Ramos (cell line): ENCODE measurements around the gene TMEM43.

Experiments used
- in situ Hi-C: fragments of 300-500 bp; cut with MboI; formaldehyde crosslinking; loops from one replicate; pipeline ENCODE4 v1.14.3; 2022; ENCODE audit warnings: low sequenced_read_pairs; ENCODE audit not compliant: unreplicated experiment

Gene TMEM43

DNA sequence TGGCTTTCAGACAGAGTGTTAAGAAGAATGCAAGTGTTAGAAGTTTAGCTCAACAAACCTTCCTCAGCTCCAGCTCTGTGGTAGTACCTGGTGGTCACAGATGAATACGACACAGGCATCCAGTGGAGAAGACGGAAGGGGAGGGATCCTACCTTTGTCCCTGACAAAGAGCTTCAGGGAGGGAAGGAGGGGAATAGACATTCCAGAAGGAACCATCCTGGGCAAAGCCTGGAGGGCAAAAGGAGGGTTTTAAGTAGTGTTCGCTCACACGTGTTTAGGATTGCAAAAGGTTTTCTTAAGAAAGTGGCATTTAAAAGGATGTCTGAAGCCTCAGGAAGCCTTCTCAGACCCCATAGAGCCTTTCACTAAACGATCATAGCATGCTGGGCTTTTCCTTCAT lies 3.0 kb upstream of the TMEM43 start:
- in situ Hi-C loops: no loop called here

DNA sequence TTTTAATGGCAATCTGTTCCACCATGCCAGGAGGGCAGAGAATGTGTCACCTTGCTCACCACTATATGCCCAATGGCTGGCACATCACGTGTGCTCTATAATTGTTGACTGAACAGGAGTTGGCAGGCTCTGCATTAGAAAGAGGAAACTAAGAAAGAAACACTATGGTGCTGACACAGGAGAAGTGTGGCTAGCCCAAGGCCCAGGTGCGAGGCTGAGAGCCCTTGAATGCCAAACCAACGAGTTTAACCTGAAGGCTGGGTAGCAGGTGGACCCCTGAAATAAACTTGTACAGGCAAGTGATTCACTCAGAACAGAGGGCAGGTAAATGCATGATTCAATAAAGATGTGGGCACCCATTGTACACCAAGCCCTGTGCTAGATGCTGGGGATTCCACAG lies 2.6 kb upstream of the TMEM43 start:
- in situ Hi-C loops: no loop called here

DNA sequence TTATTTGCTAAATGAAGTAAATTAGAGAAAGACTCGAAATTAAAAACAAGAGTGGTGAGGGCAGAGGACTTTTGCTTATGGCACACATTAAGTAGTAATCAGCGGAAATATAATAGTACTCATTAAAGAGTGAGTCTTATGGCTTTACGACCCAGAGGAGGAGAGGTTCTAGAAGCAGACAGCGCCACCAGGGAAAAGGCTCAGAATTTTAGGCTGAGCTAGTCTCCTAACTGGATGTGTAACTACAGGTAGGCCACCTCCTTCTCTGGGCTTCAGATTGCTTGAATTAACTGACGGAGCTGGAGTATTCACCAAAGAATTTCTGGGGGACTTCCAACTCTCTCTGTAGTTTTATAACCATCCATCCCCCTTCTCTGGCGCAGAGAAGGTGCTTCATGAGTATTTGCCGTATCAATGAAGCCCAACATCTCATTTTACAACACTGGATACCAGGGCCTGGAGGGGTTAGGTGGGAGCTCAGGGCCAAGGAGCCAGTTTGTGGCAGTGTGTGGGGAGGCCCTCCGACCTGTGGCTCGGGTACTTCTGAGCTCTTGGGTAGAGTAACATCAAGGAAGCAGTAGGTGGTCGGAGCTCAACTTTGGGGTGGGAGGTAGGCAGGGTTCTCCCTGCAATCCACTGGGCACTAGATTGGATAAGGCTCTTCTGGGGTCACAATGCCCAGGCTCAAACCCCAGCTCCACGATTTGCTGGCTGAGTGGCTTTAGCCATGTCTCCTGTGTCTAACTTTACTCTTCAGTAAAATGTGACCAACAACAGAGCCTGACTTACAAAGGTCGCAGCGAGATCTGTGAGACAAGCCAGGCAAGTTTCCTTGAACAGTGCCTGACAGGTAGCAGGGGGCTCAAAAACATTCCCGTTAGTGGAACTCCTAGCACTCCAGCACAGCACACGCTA lies 1.3 kb upstream of the TMEM43 start:
- in situ Hi-C loops: no loop called here

DNA sequence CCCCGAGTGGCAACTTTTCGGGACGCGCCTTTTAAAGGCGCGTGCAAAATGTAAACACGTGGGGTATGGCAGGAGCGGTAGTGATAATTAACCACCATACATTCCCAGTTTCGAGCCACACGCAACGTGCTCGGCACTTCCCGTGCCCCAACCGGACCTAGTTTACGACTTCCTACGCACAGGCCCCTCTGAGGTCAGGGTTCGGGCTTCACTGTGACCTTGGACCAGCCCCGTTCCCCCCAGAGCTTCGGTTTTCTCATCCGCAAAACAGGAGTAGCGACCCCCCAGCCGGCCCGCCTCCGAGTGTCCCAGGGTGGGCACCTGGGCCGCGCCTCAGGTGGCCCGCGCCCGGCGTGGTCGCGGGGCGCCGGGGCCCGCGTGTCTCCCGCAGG lies 633 bp upstream of the TMEM43 start:
- in situ Hi-C loops: no loop called here

DNA sequence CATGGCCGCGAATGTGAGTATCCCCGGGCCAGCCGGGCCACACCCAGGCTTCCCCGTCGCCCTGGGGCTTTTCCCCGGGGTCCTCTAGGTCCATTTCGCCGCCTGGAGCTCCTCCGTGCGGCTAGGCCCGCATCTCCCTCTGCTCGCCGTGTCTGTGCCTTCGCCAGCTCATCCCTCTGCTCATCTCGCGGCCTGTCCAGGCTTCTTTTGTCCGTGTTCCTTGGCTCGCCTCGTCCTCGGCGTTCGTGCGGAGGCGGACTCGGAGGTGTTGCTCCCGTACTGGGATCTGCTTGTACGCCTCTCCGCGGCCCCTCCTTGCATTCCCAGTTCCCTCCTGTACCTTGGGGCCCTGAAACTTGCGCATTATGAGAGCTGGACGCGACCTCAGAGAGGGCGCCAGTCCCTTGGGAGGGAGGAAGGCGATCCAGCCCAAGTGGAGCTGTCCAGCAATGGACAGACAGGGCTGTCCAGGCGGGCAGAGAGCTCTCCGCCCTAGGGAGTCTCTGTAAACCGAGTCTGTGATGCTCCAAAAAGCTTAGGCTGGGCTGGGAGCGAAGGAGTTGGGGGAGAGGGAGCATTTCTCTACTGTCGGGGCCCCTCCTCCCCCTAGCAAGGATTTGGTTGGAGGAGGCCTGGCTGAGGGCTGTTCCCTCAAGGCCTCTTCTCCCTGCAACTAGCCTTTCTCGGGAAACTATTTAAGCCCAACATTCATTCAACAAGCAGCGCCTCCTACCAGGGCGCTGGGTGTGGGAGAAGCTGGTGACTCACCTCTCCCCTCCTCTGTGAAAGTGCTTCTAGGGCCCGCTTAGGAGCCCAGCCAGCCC lies 553 bp downstream of the TMEM43 start:
- in situ Hi-C loops: no loop called here

DNA sequence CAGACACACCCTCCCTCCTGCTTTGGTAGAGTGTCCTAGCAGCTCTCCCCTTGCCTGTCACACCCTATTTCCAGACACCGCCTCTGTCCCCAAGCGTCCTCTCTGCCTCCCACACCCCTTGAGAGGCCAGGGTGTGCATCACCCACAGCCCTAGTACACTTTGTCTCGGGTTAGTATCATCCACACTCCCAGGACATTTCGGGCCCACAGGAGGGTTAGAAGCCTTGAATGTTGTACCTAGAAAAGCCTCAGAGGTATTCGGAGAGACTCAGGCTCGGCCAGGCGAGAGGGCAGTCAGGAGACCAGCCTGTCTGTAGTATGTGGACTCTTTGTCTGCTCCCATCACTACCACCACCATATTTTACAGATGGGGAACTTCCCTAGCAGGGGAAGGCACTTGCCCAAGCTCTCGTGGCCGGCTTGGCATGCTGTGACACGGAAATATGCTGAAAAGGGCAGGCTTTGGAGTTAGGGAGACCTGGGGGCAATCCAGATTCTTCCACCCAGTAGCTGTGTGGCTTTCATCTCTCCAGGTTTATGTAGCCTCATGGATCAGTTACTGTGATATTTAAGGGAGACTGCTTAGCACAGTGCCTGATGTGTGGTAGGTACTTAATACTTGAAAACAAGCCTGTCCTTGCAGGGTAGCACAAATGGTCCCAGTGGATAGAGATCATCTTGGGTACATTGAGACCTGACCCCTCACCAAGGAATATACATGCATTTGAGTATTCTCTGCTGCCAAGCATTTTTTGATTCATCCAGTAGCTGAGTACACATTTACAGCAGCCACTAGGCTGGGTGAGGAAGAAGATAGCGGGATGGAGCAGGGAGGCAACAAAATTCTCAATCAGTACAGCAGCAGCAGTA lies 1.4 kb downstream of the TMEM43 start:
- in situ Hi-C loops: no loop called here

DNA sequence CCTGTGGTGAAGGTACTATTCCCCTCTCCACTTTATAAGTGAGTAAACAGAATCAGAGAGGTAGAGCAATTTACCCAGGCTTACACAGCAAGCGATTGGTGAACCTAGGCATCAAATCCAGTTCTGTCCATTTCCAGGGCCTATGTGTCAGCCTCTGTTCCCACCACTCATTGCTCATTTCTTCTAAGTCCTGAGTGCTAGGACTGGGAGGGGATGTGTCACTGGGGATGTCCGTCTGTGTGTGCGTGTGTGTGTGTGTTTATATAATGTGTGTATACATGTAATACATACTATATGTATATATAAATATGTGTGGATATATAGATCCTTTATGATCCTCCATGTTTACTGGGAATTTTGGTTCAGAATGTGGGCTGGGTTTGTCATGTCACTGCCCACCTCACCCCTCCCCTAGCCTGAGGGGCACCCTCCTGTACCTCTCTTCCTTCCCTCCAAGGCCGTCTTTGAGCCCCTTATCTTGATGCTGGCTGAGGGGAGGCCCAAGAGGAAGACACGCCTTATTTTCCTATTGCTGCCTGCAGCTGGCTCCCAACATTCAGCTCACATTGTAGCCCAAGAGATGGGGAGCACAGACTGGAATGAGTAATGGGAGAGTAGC lies 2.1 kb downstream of the TMEM43 start:
- in situ Hi-C loops: no loop called here

DNA sequence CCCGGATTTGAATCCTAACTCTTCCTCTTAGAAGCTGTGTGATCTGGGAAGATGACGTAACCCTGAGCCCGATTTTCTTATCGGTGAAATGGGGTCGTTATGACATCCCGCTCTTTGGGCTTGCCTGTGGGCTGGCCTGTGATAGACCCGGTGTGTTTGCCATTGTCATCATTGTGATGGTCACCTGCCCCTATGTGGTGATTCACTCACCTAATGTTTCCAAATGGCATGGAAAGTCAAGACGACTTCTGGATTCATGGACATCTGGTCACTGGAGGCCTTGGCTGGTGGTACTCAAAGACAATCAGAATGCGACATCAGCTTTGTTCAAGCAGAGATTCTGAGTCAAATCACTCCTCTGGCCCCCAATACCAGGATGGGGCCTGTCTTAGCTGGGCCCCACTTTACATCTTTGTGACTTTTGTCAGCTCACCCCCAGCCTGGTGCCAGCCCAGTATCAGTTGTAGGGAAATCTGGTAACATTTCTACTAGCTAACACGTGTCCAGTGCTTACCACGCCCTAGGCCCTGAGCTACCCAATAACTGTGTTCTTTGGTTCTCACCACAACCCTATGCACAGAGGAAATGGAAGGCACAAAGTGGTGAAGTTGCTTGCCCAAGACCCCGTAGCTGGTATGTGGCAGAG lies 2.8 kb downstream of the TMEM43 start:
- in situ Hi-C loops: no loop called here

DNA sequence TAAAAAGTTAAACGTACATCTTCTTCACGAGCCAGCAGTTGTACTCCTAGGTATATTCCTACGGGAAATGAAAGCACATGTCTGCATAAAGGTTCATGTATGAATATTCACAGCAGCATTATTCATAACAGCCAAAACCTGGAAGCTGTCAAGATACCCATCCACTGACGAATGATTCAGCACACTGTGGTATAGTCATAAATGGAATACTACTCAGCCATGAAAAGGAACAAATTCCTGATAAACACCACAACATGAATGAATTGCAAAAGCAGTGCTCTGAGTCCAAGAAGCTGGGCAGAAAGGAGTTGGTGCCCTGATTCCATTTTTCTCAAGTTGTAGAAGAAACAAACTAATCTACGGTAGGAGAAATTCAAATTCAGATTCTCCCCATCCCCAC lies 3.9 kb downstream of the TMEM43 start:
- in situ Hi-C loops: no loop called here

DNA sequence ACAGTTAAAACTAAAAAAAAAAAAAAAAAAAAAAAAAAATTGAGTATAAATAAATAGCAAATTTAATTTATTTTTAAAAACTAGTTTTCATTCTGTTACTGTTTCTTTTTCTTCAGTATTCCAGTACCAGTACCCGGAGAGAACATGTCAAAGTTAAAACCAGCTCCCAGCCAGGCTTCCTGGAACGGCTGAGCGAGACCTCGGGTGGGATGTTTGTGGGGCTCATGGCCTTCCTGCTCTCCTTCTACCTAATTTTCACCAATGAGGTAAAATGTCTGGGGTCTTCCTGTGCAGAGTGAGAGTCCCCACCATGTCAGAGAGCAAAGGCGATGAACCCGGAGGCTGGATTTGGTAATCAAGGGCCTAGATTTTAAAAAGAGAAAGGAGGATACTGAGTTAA lies 4.4 kb downstream of the TMEM43 start:
- in situ Hi-C loops: no loop called here

DNA sequence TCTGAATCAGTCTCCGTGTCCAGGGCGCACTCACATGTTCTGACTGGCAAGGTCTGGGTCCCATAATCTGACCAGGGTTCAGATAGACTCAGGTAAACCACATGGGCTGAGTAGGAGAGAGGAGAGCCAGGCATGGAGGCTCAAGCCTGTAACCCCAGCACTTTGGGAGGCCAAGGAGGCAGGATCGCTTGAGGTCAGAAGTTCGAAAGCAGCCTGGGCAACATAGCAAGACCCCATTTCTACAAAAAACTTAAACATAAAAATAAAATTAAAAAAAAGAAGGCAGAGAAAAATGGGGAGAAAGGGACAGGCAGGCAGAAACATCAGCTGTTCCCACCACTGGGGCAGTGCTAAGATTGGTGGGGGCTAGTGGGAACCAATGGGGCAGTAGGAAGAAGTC lies 5.4 kb downstream of the TMEM43 start:
- in situ Hi-C loops: no loop called here

DNA sequence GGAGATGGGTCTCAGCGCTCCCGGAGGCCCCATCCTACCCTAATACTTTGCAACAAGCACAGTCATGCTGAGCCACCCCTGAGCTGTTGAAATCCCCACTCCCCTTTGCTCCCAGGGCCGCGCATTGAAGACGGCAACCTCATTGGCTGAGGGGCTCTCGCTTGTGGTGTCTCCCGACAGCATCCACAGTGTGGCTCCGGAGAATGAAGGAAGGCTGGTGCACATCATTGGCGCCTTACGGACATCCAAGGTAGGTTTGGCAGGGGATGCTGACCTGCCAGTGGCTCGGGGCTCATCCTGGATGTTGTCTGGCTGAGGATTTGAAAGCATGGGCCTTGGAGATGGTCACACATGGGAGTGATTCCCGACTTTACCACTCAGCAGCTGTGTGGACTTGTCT lies 5.9 kb downstream of the TMEM43 start:
- in situ Hi-C loops: no loop called here

DNA sequence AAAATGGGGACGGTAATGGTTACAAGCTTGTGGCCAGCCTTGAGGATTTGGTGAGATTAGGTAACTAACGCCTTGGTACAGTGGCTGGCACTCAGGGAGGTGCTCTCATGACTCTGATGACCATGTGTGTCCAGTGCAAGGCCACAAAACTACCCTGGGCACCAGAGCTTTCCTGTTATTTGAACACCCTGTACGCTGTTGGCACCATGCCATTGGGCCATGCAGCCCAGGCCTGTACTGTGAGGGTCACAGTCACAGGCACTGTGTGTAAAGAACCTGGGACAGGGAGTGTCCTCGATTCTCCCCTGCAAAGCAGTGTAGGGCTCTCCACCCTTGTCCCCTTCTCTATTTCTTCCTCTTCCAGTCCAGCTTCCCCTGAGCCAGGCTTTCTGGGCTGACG lies 6.3 kb downstream of the TMEM43 start:
- in situ Hi-C loops: no loop called here

DNA sequence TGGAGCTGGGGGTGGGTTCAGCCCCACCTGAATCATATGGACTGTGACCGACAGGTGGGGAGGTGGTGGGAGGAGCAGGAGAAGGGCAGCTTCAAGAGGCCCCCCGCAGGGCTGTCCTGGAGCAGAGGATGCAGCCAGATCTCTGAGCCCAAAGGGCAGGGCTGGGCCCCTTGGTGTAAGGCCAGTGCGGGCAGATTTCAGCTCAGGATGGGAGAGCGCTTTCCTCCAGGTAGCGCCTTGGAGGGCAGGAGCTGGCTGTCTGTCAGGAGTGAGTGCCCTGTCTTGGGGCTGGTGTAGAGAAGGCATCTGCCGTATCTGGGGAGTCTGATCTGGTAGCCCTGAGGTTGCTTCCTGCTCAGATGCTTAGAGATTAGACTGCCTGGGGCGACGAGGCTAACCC lies 7.3 kb downstream of the TMEM43 start:
- in situ Hi-C loops: no loop called here

DNA sequence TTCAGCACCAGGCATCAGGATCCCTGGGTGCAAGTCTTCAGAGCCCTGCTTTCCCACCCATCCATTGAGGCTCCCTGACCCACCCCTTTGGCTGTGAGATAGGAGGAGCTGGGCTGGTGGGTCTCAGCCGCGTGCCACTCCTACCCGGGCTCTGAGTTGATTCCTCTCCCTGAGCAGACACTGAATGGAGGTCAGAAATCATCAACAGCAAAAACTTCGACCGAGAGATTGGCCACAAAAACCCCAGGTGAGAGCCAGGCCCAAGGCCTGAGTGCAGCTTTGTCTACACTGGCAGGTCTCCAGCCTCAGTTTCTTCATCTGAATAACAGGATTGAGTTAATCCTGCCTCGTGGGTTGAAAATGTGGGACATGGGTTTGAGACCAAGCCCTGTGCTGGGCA lies 7.8 kb downstream of the TMEM43 start:
- in situ Hi-C loops: no loop called here

DNA sequence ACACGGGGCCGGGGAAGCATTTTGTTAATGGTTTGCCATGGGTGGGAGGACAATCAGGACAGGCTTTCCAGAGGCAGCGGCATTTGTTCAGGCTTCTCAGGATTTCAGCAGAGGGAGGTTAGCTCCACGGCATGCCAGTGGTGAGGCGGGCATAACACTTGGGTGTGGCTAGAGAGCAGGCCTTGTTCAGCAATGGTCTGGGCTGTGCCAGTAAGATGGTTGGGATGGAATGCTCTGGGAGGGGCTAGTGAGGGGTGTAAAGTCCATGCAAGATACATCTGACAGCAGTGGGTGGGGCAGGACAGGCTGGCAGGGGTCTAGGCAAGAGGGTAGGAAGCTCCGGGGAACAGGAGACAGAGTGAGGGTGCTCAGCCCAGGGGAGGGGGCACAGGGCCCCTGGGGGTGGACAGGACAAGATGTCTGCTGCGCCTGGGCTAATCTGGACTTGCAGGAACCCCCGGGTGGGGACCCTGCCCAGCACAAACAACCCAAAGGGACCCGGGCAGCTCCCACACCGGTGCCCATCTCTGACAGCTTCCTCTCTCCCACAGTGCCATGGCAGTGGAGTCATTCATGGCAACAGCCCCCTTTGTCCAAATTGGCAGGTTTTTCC lies 8.4 kb downstream of the TMEM43 start:
- in situ Hi-C loops: no loop called here

DNA sequence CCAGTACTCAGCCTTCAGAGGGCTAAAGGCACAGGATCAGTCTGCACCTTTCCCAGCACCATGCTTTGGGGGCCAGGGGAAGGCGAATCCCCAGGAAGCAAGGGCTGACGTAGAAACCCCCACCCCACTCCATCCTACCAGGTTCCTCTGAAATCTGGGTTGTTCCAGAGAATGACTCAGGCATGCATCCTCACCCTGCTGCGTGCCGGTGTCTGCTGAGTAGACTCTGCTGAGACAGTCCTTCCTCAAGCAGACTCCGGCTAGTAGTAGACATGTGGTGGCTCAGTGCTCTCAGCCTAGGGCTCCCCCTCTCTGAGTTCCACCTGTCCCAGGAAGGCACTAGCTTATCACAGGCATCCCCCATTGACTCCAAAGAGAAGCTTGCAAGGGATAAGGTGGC lies 9.0 kb downstream of the TMEM43 start:
- in situ Hi-C loops: no loop called here

DNA sequence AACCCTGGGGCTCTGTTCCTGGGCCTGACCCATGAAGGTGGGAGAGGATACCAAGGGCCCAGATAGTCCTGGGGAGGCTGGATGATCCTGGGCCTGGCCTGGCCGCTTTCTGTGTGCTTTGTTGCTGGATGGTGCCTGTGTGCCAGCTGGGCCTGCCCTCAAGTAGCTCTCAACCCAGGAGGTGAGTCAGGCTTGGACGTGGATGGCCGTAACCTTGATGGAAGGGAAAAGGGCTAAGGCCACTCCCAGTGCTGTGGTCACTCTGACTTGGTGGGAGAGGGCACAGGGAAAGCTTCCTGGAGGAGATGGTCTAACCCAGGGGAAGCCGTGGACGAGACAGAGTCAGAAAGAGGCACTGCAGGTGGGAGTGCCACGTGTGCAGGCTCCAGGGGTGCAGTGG lies 9.4 kb downstream of the TMEM43 start:
- in situ Hi-C loops: no loop called here

DNA sequence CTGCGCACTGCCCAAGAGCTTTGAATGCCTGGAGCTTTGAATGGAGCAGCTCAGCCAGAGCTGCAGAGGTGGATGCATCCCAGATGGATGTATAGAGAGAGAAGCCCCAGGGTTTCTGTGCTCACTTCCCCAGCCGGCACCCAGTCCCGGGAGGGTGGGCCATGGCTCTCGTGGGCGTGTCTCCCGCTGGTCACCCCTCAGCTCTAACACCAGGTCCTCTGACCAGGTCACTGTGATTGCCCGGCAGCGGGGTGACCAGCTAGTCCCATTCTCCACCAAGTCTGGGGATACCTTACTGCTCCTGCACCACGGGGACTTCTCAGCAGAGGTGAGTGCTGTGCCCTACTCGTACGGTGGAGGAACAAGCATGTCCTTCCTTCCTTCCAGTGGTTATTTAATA lies 10.7 kb downstream of the TMEM43 start:
- in situ Hi-C loops: no loop called here
